ENCODE measurements around the gene PLPP7. TPM values are rescaled to one million over a fixed set of nuclear protein-coding genes. Genes with fewer than 3 reads are reported as not detected.

PLPP7 gene
- polyA plus RNA-seq, 1 donor from 2014 or later: 0.87 TPM

GRCh38 chr9:131259432-131259898 lies 30.1 kb upstream of the PLPP7 start:
- Histone ChIP-seq H3K4me3 (ENCODE audit: low read length) (no peak overlapping the region), H3K27ac (ENCODE audit: low read length) (no peak overlapping the region)

GRCh38 chr9:131259916-131260597 lies 29.5 kb upstream of the PLPP7 start:
- no peaks in the 10 kb centered on the region for H3K27me3 ChIP-seq (ENCODE audit: insufficient read depth, low read depth, low read length)
- no peaks in the 10 kb centered on the region for H3K36me3 ChIP-seq (ENCODE audit: insufficient read depth, low read length)
- no peak overlapping the region for H3K4me3 ChIP-seq (ENCODE audit: low read length)
- H3K9me2 ChIP-seq (ENCODE audit: insufficient read depth, low read length): no peaks in the 10 kb centered on the region
- TF ChIP-seq EP300 (conservative IDR thresholded peaks at IDR 0.05; ENCODE audit: poor library complexity, severe bottlenecking) (no peak), POLR2AphosphoS5 (IDR thresholded peaks at IDR 0.05) (no peak), CTCF (IDR thresholded peaks at IDR 0.05; ENCODE audit: poor library complexity, severe bottlenecking) (no peak), MXI1 (conservative IDR thresholded peaks at IDR 0.05; ENCODE audit: poor library complexity, severe bottlenecking) (no peak), REST (IDR thresholded peaks at IDR 0.05; ENCODE audit: borderline replicate concordance) (no peak), EZH2 (IDR thresholded peaks at IDR 0.05; ENCODE audit: borderline replicate concordance, insufficient read depth, low read length, poor library complexity, severe bottlenecking) (no peak), SMC3 (conservative IDR thresholded peaks at IDR 0.05; ENCODE audit: poor library complexity) (no peak), RAD21 (conservative IDR thresholded peaks at IDR 0.05) (no peak), TAF1 (IDR thresholded peaks at IDR 0.05; ENCODE audit: low read depth) (no peak)
- H3K9me3 ChIP-seq (ENCODE audit: low read length): no peaks in the 10 kb centered on the region
- H3K79me2 ChIP-seq (replicated peaks; ENCODE audit: insufficient read depth, low read length): no peaks in the 10 kb centered on the region
- H3K4me2 ChIP-seq (ENCODE audit: low read length): no peak overlapping the region
- H2AFZ ChIP-seq (ENCODE audit: low read depth, low read length): no peak overlapping the region
- no peaks in the 10 kb centered on the region for H3F3A ChIP-seq (ENCODE audit: insufficient read depth, low read length, poor library complexity, severe bottlenecking)
- H3K9ac ChIP-seq (ENCODE audit: low read length): no peak overlapping the region
- H4K20me1 ChIP-seq (ENCODE audit: insufficient read depth): no peaks in the 10 kb centered on the region
- H3K27ac ChIP-seq (ENCODE audit: low read length): no peak overlapping the region

More at GRCh38 chr9:131259432-131259898, 30.1 kb upstream of the PLPP7 start:
- no peaks in the 10 kb centered on the region for H3K9me3 ChIP-seq (ENCODE audit: low read length)
- TF ChIP-seq EP300 (conservative IDR thresholded peaks at IDR 0.05; ENCODE audit: poor library complexity, severe bottlenecking): no peak
- no peak for TF ChIP-seq MXI1 (conservative IDR thresholded peaks at IDR 0.05; ENCODE audit: poor library complexity, severe bottlenecking)
- no peak for TF ChIP-seq SMC3 (conservative IDR thresholded peaks at IDR 0.05; ENCODE audit: poor library complexity)
- H3K79me2 ChIP-seq (replicated peaks; ENCODE audit: insufficient read depth, low read length): no peaks in the 10 kb centered on the region
- H2AFZ ChIP-seq (ENCODE audit: low read depth, low read length): no peak overlapping the region
- H3K9ac ChIP-seq (ENCODE audit: low read length): no peak overlapping the region
- no peaks in the 10 kb centered on the region for H4K20me1 ChIP-seq (ENCODE audit: insufficient read depth)
- H3F3A ChIP-seq (ENCODE audit: insufficient read depth, low read length, poor library complexity, severe bottlenecking): no peaks in the 10 kb centered on the region
- no peaks in the 10 kb centered on the region for H3K36me3 ChIP-seq (ENCODE audit: insufficient read depth, low read length)
- H3K27me3 ChIP-seq (ENCODE audit: insufficient read depth, low read depth, low read length): no peaks in the 10 kb centered on the region
- no peaks in the 10 kb centered on the region for H3K9me2 ChIP-seq (ENCODE audit: insufficient read depth, low read length)
- H3K4me2 ChIP-seq (ENCODE audit: low read length): no peak overlapping the region
